A549 (cell line): Measurements from ENCODE around the gene PPP3CA. TPM values are rescaled to one million over a fixed set of nuclear protein-coding genes. Genes with fewer than 3 reads are reported as not detected.

ENCODE experiments used
- ATAC-seq, 2 experiments: fragments of 200-7000 bp in 1 of 2; fragments of >200 bp in 1 of 2; cut with Nextera tagmentation in 1 of 2; cut with Tn5 transposase in 1 of 2; 3 replicates each; pipeline versions ENCODE4 v1.8.0 to v1.9.1; 2018 to 2020; ENCODE audit warnings: mild to moderate bottlenecking in 1 of 2, moderate library complexity in 1 of 2
- CTCF ChIA-PET: fragments of 300-600 bp; sonication (Branson Sonifier 250); formaldehyde crosslinking; extraction: SDS; loops from one replicate; lab custom pipeline; 2021; ENCODE audit warnings: antibody characterized with exemption, inconsistent platforms; lab: Yijun Ruan, JAX
- POLR2A ChIA-PET: fragments of 350-600 bp; formaldehyde crosslinking; extraction: SDS; loops from one replicate; lab custom pipeline; 2021; ENCODE audit warnings: antibody characterized with exemption, inconsistent platforms; lab: Yijun Ruan, JAX
- DNase-seq, 2 experiments: peaks; one replicate each; pipeline versions ENCODE4 v3.0.0 to v3.0.0-alpha.2; 2011 to 2016; ENCODE audit warnings: low read depth in 1 of 2, low spot score in 1 of 2
- FAIRE-seq: peaks from 2 replicates; lab custom pipeline; 2011; peaks lifted over from hg19 to GRCh38; lab: Jason Lieb, UNC
- H3K27ac ChIP-seq, 2 experiments: fragments of >200 bp; sonication (Bioruptor Twin); formaldehyde crosslinking; 3 replicates each; pipeline ENCODE4 v1.5.1; 2016 to 2017
- H3K4me1 ChIP-seq: fragments of >200 bp; sonication (Bioruptor Twin); formaldehyde crosslinking; 3 replicates; pipeline ENCODE4 v1.6.1; 2016
- H3K4me2 ChIP-seq: fragments of >200 bp; sonication (Bioruptor Twin); formaldehyde crosslinking; 3 replicates; pipeline ENCODE4 v1.6.1; 2016
- H3K4me3 ChIP-seq: fragments of >200 bp; sonication (Bioruptor Twin); formaldehyde crosslinking; 3 replicates; pipeline ENCODE4 v1.5.1; 2016
- H3K9me3 ChIP-seq: fragments of >200 bp; sonication (Bioruptor Twin); formaldehyde crosslinking; 3 replicates; pipeline ENCODE4 v1.6.1; 2016
- BHLHE40 ChIP-seq: IDR thresholded peaks from 2 replicates; pipeline ENCODE4 v1.6.1; 2012; ENCODE audit warnings: low read depth, low read length, inconsistent platforms
- CBX2 ChIP-seq: fragments of 200-600 bp; sonication (generic); IDR thresholded peaks from 2 replicates; pipeline ENCODE4 v1.6.1; 2016; ENCODE audit warnings: low read depth, mild to moderate bottlenecking, borderline replicate concordance
- CBX8 ChIP-seq: fragments of 200-600 bp; sonication (generic); IDR thresholded peaks from 2 replicates; pipeline ENCODE4 v1.6.1; 2016
- EHMT2 ChIP-seq: fragments of 200-600 bp; sonication (generic); IDR thresholded peaks from 2 replicates; pipeline ENCODE4 v1.6.1; 2016; ENCODE audit warnings: antibody characterized with exemption, low read depth, mild to moderate bottlenecking, moderate library complexity
- ESRRA ChIP-seq: fragments of 150-350 bp; IDR thresholded peaks from 2 replicates; pipeline ENCODE4 v1.6.1; 2014; ENCODE audit warnings: mild to moderate bottlenecking, low read length, borderline replicate concordance
- FOSL2 ChIP-seq, 2 experiments: fragments of 450-650 bp in 1 of 2; fragments of >200 bp in 1 of 2; sonication (Bioruptor Twin) in 1 of 2; formaldehyde crosslinking; IDR thresholded peaks; 2 replicates each; pipeline versions ENCODE4 v1.5.0 to v1.6.1; 2016 to 2020; ENCODE audit warnings: mild to moderate bottlenecking in 1 of 2, moderate library complexity in 1 of 2
- FOXS1 ChIP-seq: fragments of 250-450 bp; sonication (Bioruptor Pico); IDR thresholded peaks from 2 replicates; pipeline ENCODE4 v1.5.0; 2020; ENCODE audit warnings: mild to moderate bottlenecking, moderate library complexity
- GATA3 ChIP-seq: IDR thresholded peaks from 2 replicates; pipeline ENCODE4 v1.6.1; 2012; ENCODE audit warnings: borderline replicate concordance
- HDAC2 ChIP-seq: fragments of 200-600 bp; sonication (generic); IDR thresholded peaks from 2 replicates; pipeline ENCODE4 v1.6.1; 2016
- HOXA7 ChIP-seq: fragments of 250-450 bp; sonication (Bioruptor Pico); IDR thresholded peaks from 2 replicates; pipeline ENCODE4 v1.5.0; 2020; ENCODE audit warnings: mild to moderate bottlenecking, moderate library complexity
- HOXB5 ChIP-seq: fragments of 250-450 bp; sonication (Bioruptor Pico); IDR thresholded peaks from 2 replicates; pipeline ENCODE4 v1.5.0; 2020; ENCODE audit warnings: mild to moderate bottlenecking, moderate library complexity
- JUN ChIP-seq, 2 experiments: fragments of >200 bp; sonication (Bioruptor Twin); formaldehyde crosslinking; IDR thresholded peaks; 2 replicates in 1 of 2; 3 replicates in 1 of 2; pipeline ENCODE4 v1.6.1; 2016 to 2017
- KDM1A ChIP-seq: fragments of 200-600 bp; sonication (generic); IDR thresholded peaks from 2 replicates; pipeline ENCODE4 v1.6.1; 2016; ENCODE audit warnings: low read depth, mild to moderate bottlenecking
- KDM5A ChIP-seq: fragments of 200-600 bp; sonication (generic); IDR thresholded peaks from 2 replicates; pipeline ENCODE4 v1.6.1; 2016; ENCODE audit warnings: antibody characterized with exemption, mild to moderate bottlenecking
- MYC ChIP-seq: IDR thresholded peaks from 2 replicates; pipeline ENCODE4 v1.6.1; 2012; ENCODE audit warnings: mild to moderate bottlenecking, inconsistent platforms, low read length, improper control_type of control experiment, borderline replicate concordance
- NFE2L2 ChIP-seq: fragments of 150-350 bp; conservative IDR thresholded peaks from 2 replicates; pipeline ENCODE4 v1.6.1; 2014; ENCODE audit warnings: low read length
- NPAS2 ChIP-seq: fragments of 250-450 bp; sonication (Bioruptor Pico); IDR thresholded peaks from 2 replicates; pipeline ENCODE4 v1.8.0; 2022; ENCODE audit warnings: mild to moderate bottlenecking, moderate library complexity, borderline replicate concordance
- NR3C1 ChIP-seq: fragments of >200 bp; sonication (Bioruptor Twin); formaldehyde crosslinking; IDR thresholded peaks from 3 replicates; pipeline ENCODE4 v1.6.1; 2017
- PHF8 ChIP-seq: fragments of 200-600 bp; sonication (generic); IDR thresholded peaks from 2 replicates; pipeline ENCODE4 v1.6.1; 2016; ENCODE audit warnings: low read depth, mild to moderate bottlenecking, antibody characterized with exemption, moderate library complexity, borderline replicate concordance
- POLR2A ChIP-seq: IDR thresholded peaks from 2 replicates; pipeline ENCODE4 v1.6.1; 2012; ENCODE audit warnings: mild to moderate bottlenecking, low read length
- POLR2AphosphoS2 ChIP-seq: conservative IDR thresholded peaks from 2 replicates; pipeline ENCODE4 v1.6.1; 2012; ENCODE audit warnings: low read length, improper control_type of control experiment, inconsistent platforms
- RARB ChIP-seq: fragments of 250-450 bp; sonication (Bioruptor Pico); IDR thresholded peaks from 2 replicates; pipeline ENCODE4 v1.8.0; 2021; ENCODE audit warnings: mild to moderate bottlenecking, moderate library complexity
- RFX5 ChIP-seq: fragments of 450-650 bp; IDR thresholded peaks from 2 replicates; pipeline ENCODE4 v1.7.1; 2014; ENCODE audit warnings: antibody characterized with exemption, mild to moderate bottlenecking, moderate library complexity
- SREBF2 ChIP-seq: fragments of 450-650 bp; IDR thresholded peaks from 2 replicates; pipeline ENCODE4 v1.6.1; 2014; ENCODE audit warnings: mild to moderate bottlenecking, moderate library complexity
- WGBS: methylation state at CpG from one replicate; pipeline ENCODE4 v1.1.6; 2017; ENCODE audit errors: missing lambda C conversion rate; 5-methylcytosine and 5-hydroxymethylcytosine counted together
- polyA plus RNA-seq, 4 experiments: library from polyadenylated mRNA; depleted of rRNA in 3 of 4; stranded (reverse); fragments of >200 nt; fragmentation: RNase III in 1 of 4; extraction: RNeasy Plus Mini Kit Qiagen cat#74134 plus additional on column Dnase treatment in 1 of 4; gene quantifications; 2 replicates in 3 of 4; 3 replicates in 1 of 4; pipeline ENCODE4 v1.2.3, GENCODE V29; 2011 to 2017
- TF ChIP-seq, protein P1 (sequence below): fragments of >200 bp; sonication (Bioruptor Twin); formaldehyde crosslinking; IDR thresholded peaks from 2 replicates; pipeline ENCODE4 v1.6.1; 2016
- TF ChIP-seq, protein P2 (sequence below): fragments of >200 bp; sonication (Bioruptor Twin); formaldehyde crosslinking; IDR thresholded peaks from 3 replicates; pipeline ENCODE4 v1.5.1; 2016
- TF ChIP-seq, protein P3 (sequence below): IDR thresholded peaks from 2 replicates; pipeline ENCODE4 v1.6.1; 2012
- TF ChIP-seq, protein P4 (sequence below): fragments of >200 bp; sonication (Bioruptor Twin); formaldehyde crosslinking; IDR thresholded peaks from 3 replicates; pipeline ENCODE4 v1.6.1; 2016
- TF ChIP-seq, protein P5 (sequence below): fragments of 450-650 bp; IDR thresholded peaks from 2 replicates; pipeline ENCODE4 v1.6.1; 2014; ENCODE audit warnings: antibody characterized with exemption

PPP3CA gene
- polyA plus RNA-seq, 2 of the 4 experiments (the other 2 are of a cell fraction) = 21.4 to 42.4 TPM

DNA sequence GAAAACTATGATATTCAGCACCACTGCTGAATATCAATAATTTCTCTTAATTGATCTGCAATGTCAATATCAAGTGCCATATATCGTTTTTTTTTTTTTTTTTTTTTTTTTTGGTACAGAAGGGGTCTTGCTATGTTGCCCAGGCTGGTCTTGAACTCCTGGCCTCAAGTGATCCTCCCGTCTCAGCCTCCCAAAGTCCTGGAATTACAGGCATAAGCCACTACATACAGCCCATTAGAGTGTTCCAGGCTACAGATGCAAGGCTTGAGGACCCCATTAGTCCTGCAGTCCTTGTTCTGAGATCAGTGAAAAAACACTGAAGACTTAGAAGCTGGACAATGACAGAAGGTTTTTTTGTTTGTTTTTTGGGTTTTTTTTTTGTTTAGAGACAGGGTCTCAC is 48.3 kb downstream of the PPP3CA start:
- CTCF ChIA-PET = no interaction called here
- FAIRE-seq = no peak
- no peak for TF ChIP-seq JUN (IDR thresholded peaks at IDR 0.05)
- TF ChIP-seq HDAC2 = no peak
- TF ChIP-seq, protein P1, sequence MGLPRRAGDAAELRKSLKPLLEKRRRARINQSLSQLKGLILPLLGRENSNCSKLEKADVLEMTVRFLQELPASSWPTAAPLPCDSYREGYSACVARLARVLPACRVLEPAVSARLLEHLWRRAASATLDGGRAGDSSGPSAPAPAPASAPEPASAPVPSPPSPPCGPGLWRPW = no peak
- TF ChIP-seq, protein P2, sequence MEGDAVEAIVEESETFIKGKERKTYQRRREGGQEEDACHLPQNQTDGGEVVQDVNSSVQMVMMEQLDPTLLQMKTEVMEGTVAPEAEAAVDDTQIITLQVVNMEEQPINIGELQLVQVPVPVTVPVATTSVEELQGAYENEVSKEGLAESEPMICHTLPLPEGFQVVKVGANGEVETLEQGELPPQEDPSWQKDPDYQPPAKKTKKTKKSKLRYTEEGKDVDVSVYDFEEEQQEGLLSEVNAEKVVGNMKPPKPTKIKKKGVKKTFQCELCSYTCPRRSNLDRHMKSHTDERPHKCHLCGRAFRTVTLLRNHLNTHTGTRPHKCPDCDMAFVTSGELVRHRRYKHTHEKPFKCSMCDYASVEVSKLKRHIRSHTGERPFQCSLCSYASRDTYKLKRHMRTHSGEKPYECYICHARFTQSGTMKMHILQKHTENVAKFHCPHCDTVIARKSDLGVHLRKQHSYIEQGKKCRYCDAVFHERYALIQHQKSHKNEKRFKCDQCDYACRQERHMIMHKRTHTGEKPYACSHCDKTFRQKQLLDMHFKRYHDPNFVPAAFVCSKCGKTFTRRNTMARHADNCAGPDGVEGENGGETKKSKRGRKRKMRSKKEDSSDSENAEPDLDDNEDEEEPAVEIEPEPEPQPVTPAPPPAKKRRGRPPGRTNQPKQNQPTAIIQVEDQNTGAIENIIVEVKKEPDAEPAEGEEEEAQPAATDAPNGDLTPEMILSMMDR = no peak
- TF ChIP-seq, protein P3, sequence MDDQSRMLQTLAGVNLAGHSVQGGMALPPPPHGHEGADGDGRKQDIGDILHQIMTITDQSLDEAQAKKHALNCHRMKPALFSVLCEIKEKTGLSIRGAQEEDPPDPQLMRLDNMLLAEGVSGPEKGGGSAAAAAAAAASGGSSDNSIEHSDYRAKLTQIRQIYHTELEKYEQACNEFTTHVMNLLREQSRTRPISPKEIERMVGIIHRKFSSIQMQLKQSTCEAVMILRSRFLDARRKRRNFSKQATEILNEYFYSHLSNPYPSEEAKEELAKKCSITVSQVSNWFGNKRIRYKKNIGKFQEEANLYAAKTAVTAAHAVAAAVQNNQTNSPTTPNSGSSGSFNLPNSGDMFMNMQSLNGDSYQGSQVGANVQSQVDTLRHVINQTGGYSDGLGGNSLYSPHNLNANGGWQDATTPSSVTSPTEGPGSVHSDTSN = no peak
- no peak for TF ChIP-seq ESRRA
- no peak for TF ChIP-seq KDM5A
- TF ChIP-seq EHMT2 = no peak
- TF ChIP-seq GATA3 = no peak
- no peak for TF ChIP-seq NFE2L2
- TF ChIP-seq CBX2 = no peak
- TF ChIP-seq RFX5 = no peak
- no peak for TF ChIP-seq MYC
- TF ChIP-seq HOXB5 = no peak
- TF ChIP-seq KDM1A = no peak
- TF ChIP-seq CBX8 = no peak
- no peak for TF ChIP-seq RARB (CRISPR knock-in tag)
- TF ChIP-seq, protein P4, sequence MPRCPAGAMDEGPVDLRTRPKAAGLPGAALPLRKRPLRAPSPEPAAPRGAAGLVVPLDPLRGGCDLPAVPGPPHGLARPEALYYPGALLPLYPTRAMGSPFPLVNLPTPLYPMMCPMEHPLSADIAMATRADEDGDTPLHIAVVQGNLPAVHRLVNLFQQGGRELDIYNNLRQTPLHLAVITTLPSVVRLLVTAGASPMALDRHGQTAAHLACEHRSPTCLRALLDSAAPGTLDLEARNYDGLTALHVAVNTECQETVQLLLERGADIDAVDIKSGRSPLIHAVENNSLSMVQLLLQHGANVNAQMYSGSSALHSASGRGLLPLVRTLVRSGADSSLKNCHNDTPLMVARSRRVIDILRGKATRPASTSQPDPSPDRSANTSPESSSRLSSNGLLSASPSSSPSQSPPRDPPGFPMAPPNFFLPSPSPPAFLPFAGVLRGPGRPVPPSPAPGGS = no peak
- no peak for TF ChIP-seq BHLHE40
- TF ChIP-seq, all 56 proteins: peak for 0
- Histone ChIP-seq H3K4me2 (no peak overlapping the region), H3K27ac (no peak overlapping the region), H3K4me1 (peaks cover 4% of the 10 kb centered on the region; the same call in 1 of the 3 replicates), H3K9me3 (no peaks in the 10 kb centered on the region), H3K4me3 (no peak overlapping the region)
- DNase-seq (no peak), ATAC-seq (no peak)
- POLR2A ChIA-PET = no interaction called here
- WGBS = 73% methylated on average over 2 of the region's 2 CpGs

DNA sequence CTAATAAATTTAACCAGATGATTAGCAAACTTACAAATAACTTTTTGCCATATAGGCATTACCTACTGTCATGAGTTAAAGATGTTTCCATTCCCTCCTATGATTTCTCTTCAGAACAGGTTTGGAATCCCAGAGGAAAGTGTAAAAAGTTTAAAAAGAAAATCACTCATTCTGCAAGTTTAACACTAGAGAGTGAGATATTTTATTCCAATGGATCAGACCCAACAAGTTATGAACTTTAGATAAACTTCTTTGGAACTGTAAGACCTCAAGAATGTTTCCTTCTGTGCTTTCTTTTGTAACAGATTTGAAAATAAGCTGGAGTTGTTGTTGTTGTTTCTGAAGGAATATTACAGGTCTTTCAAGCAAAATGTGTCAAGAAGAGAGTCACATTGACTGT is 51.6 kb downstream of the PPP3CA start:
- CTCF ChIA-PET = no interaction called here

More for the DNA sequence above, 51.6 kb downstream of the PPP3CA start:
- Histone ChIP-seq H3K4me3 (no peak overlapping the region), H3K4me1 (peaks cover 14% of the 10 kb centered on the region), H3K9me3 (no peaks in the 10 kb centered on the region), H3K4me2 (no peak overlapping the region), H3K27ac (no peak overlapping the region)
- no peak for ATAC-seq
- TF ChIP-seq BHLHE40 (no peak), HOXA7 (no peak), HDAC2 (no peak), SREBF2 (no peak), ESRRA (no peak), FOXS1 (CRISPR knock-in tag) (no peak), NPAS2 (CRISPR knock-in tag) (no peak), NR3C1 (no peak), PHF8 (no peak), FOSL2 (IDR thresholded peaks at IDR 0.05) (no peak), FOSL2 (CRISPR knock-in tag; IDR thresholded peaks at IDR 0.05) (no peak), POLR2A (no peak), POLR2AphosphoS2 (no peak)
- TF ChIP-seq, protein P5, sequence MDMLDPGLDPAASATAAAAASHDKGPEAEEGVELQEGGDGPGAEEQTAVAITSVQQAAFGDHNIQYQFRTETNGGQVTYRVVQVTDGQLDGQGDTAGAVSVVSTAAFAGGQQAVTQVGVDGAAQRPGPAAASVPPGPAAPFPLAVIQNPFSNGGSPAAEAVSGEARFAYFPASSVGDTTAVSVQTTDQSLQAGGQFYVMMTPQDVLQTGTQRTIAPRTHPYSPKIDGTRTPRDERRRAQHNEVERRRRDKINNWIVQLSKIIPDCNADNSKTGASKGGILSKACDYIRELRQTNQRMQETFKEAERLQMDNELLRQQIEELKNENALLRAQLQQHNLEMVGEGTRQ = no peak
- TF ChIP-seq, protein P1 = no peak
- FAIRE-seq = no peak
- no peak for DNase-seq
- POLR2A ChIA-PET = no interaction called here
